Loucy (cell line): ENCODE results near the gene LRP1-AS.

Experiments
- CTCF ChIP-seq: fragments of 200-600 bp; sonication (generic); conservative IDR thresholded peaks from 2 replicates; pipeline ENCODE4 v1.5.1; 2014; ENCODE audit warnings: mild to moderate bottlenecking, antibody characterized with exemption, low read length
- EZH2phosphoT487 ChIP-seq: fragments of 200-600 bp; IDR thresholded peaks from 2 replicates; pipeline ENCODE4 v1.6.1; 2018; ENCODE audit warnings: antibody characterized with exemption, mild to moderate bottlenecking, moderate library complexity, borderline replicate concordance

- TF ChIP-seq CTCF (no peak), EZH2phosphoT487 (no peak)
Measured at GRCh38 chr12:57109207-57110103, 38.0 kb downstream of the LRP1-AS start.
